GM20431 (cell line): ENCODE results near the gene NAT16.
"Not testable (repeated sequence)": the region's sequence is repeated elsewhere in the genome, so short reads cannot be mapped to it uniquely, and the experiment has no call there.

ENCODE experiments used
- in situ Hi-C: fragments of 300-500 bp; cut with MseI, MboI; formaldehyde crosslinking; loops from one replicate; pipeline ENCODE4 v1.15.0; 2020; ENCODE audit warnings: low sequenced_read_pairs; ENCODE audit not compliant: unreplicated experiment

Gene NAT16

DNA sequence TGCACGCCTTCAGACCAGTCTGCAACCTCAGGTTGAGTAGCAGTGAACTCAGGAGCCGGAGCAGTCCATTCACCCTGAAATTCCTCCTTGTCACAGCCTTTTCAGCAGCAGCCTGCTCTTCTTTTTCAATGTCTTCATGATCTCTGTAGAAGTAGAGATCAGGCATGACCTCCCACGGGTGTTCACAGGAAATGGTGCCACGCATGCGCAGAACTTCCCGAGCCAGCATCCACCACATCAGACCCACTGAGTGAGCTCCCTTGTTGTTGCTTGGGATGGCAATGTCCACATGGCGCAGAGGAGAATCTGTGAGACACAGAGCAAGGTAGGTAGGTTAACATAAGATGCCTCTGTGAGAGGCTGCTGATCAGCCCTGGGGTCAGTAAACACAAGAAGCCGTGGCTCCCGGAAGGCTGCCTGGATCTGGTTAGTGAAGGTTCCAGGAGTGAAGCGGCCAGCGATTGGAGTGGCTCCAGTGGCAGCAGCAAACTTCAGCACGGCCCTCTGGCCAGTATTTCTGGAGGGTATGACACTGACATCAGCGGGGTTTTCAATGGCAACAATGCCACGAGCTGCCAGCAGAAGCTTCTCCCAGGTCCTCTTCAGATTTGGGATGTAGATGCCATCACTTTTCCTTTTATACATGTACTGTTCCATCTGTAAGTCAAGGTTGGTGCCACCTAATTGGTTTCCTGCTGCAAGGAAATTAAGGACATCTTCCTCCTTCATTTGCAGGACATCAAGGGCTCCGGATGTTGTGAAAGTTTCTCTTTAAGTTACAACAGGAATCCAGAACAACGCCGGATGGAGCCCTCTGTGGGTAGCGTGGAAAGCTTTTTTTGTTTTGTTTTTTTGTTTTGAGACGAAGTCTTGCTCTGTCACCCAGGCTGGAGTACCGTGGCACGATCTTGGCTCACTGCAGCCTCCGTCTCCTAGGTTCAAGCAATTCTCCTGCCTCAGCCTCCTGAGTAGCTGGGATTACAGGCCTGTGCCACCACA is 23.9 kb upstream of the NAT16 start:
- in situ Hi-C loops: not testable (repeated sequence)

DNA sequence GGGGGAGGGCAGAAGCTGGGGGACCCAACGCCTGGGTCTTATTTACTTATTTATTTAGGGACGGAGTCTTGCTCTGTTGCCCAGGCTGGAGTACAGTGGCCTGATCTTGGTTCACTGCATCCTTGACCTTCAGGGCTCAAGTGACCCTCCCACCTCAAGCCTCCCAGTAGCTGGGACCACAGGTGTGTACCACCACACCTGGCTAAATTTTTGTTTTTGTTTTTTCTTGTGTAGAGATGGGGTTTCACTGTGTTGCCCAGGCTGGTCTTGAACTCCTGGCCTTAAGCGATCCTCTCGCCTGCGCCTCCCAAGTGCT is 22.5 kb upstream of the NAT16 start:
- in situ Hi-C loops: no loop called here

DNA sequence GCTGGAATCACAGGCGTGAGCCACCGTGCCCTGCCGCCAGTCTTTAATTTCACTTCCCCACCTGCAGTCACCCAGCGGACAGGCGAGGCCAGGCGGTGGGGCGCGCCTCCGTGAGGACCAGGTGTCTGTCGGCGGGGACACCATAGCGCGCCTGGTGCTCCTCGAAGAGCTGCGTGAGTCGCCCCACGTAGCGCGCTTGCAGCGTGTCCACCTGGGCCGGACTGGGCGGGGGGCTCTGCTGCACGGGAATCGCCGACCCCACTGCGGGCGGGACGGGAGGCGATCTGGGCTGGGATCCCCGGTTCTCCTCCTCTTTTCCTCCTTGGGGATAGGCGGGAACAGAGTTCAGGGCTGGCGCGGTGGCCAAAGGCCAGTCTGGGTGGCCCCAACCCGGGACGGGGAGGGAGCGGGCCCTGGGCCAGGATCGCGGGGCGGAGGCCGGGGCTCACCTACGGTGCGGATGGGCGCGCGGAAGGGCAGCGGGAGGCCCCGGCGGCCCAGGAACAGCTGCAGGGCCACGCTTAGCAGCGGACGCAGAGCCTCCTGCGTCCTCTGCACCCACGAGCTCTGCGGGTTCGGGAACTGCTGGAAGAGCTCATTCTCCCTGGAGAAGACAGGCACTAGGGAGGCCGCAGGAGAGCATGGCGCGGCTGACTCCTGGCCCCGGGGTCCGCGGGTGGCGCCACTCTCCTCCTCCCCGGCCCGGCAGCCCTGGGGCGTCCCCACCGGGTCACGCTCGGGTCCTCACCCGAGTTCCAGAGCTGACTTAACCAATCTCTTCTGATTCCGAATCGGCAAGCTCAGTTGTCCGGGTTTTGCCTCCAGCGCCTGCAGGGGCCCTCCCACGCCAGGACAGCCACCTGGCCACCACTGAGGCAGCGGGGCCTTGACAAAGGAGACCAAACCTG is 21.9 kb upstream of the NAT16 start:
- in situ Hi-C loops: no loop called here

DNA sequence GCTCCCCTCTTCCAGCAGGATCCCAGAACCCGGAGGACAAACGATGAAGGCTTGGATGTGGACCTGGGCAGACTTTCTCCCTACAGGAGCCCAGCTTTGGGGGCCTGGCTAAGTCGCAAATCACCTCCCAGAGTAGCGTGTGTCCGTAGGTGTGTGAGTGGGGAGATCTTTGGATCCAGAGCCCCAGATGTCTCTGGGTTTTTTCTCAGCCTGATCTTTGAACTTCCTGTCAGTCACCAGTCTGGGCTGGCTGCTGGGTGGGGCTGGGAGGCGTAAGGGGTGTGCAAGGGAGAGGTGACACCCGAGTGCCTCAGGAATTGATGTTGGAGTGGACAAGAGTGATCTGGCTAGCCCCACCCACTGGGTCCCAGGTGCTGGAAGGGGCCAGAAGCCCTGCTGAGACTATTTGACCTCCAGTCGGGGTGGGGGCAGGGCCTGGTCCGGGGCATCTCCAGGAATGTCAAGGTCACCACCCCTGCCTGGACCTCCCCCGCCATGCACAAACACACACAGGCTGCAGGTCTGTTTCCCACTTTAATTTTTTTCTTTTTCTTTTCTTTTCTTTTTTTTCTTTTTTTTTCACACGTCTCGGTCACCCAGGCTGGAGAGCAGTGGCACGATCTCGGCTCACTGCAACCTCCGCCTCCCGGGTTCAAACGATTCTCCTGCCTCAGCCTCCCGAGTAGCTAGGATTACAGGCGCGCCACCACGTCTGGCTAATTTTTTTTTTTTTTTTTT is 20.9 kb upstream of the NAT16 start, which contains the start of gene MOGAT3:
TSS of gene MOGAT3 (minus strand) at position 175 of the 738 bp plus-strand sequence. CDS start 182 bp downstream, outside the sequence.
- in situ Hi-C loops: no loop called here

DNA sequence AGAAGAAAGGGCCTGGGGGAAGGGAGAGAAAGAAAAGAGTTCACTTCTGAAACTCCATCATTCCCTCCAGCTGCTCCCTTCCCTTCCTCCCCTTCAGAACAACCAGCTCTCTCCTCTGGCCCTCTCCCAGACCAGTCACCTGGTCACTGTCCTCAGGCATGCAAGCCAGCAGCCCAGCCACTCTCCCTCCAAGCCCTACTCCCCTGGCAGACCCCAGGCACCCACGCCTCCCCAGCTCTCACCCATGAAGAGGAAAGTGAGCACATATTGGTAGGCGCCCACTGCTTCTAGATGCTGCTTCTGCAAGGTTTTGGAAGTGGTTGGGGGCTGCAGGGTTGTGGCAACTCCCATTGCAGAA is 20.4 kb upstream of the NAT16 start:
- in situ Hi-C loops: no loop called here

DNA sequence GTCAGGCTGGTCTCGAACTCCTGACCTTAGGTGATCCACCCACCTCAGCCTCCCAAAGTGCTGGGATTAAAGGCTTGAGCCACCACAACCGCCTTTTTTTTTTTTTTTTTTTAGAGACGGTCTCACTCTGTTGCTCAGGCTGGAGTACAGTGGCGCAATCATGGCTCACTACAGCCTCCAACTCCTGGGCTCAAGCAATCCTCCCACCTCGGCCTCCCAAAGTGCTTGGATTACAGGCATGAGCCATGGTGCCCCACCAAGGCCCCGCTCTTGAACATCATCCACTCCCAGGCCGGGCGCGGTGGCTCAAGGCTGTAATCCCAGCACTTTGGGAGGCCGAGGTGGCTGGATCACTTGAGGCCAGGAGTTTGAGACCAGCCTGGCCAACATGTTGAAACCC is 19.4 kb upstream of the NAT16 start:
- in situ Hi-C loops: not testable (repeated sequence)

DNA sequence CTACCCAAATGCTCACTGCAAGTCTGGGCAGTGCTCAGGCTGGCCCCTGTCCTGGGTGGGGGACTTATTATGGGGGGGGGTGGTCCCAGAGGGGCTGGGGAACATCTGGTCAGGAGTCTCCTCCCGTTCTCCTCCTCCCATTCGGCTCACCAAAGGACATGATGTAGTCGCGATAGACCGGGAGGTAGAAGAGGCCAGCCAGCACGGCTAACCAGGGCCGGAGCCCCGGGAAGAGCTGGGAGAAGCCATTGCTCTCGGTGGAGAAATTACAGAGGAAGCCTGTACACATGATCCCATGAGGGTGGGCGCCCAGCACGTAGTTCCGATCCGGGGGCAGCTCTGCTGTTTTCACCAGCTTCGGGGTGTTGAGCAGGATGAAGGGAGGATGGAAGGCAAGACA is 18.4 kb upstream of the NAT16 start:
- in situ Hi-C loops: no loop called here

DNA sequence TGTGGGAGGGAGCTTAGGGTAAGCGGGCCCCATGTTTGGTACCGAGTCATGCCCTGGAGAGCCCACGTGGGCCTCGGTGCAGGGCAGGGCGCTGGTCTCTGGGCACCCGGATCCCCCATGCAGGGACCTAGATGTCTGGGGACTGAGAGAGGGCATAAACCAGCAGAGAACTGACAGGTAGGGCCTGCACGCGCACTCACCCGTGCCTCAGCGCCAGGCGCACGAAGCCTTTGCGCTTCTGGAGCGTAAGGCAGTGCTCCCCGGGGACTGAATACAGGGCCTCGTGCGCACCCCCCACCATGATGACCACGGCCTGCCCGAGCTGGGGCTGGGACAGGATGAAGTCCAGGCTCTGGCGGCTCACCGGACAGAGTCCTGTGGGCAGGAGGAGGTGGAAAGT is 17.9 kb upstream of the NAT16 start:
- in situ Hi-C loops: no loop called here

DNA sequence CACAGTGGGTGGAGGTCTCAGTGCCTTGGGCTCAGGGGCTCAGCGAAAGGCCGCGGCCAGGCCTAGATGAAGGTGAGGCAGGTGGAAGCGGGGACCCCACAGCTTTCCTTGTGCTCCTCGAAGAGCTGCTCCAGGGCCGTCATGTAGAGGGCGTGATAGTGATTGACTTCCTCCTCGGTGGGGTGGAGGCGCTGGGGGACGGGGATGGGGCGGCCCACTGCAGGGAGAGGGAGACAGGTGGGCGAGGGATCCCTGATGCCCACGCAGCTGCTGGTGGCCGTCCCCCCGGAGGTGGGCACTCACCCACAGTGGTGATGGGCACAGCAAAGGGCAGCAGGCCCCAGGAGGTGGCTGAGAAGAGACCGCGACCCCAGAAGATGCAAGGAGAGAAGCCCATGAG is 15.8 kb upstream of the NAT16 start:
- in situ Hi-C loops: no loop called here

DNA sequence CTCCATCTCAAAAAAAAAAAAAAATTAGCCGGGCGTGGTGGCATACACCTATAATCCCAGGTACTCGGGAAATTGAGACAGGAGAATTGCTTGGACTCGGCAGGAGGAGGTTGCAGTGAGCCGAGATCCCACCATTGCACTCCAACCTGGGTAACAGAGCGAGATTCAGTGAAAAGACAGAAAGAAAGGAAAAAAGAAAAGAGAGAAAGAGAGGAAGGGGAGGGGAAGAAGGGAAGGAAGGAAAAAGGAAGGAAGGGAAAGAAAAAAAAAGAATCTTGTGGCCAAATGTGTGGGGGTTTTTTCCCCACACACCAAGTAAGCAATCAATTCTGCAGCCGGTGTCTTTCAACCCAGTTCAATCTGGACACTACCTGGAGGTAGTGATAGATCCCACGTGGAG is 9.0 kb upstream of the NAT16 start:
- in situ Hi-C loops: no loop called here

DNA sequence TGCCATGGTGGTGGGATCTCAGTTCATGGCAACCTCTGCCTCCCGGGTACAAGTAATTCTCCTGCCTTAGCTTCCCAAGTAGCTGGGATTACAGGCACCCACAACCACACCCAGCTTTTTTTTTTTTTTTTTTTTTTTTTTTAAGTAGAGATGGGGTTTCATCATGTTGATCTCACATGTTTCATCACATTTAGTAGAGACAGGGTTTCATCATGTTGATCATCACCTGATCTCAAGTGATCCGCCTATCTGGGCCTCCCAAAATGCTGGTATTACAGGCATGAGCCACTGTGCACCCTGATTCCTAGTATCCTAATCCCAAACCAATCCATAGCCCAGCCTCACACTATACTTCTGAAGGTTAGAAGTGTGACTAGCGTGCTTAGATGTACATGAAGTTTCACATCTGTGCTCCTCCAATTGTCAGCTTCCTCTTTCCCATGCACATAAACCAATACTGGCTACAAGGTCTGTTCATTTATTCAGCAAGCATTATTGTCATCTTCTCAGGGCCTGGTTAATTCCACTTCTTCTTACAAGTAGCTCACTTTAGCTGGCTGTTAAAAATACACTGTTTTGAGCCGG is 6.8 kb upstream of the NAT16 start:
- in situ Hi-C loops: no loop called here

DNA sequence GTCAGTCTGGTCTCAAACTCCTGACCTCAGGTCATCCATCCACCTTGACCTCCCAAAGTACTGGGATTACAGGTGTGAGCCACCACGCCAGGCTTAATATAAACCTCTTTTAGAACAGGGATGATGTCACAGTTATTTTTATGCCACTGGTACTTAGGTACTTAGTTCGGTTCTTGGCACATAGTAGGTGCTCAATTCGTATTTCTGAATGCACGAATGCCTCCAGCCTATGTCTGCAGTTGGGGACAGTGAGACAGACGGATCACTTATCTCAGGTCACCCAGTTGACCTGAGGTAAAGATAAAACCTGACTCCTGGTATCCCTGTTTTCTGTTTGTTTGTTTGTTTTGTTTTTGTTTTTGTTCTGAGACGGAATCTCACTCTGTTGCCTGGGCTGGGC is 6.1 kb upstream of the NAT16 start:
- in situ Hi-C loops: no loop called here

DNA sequence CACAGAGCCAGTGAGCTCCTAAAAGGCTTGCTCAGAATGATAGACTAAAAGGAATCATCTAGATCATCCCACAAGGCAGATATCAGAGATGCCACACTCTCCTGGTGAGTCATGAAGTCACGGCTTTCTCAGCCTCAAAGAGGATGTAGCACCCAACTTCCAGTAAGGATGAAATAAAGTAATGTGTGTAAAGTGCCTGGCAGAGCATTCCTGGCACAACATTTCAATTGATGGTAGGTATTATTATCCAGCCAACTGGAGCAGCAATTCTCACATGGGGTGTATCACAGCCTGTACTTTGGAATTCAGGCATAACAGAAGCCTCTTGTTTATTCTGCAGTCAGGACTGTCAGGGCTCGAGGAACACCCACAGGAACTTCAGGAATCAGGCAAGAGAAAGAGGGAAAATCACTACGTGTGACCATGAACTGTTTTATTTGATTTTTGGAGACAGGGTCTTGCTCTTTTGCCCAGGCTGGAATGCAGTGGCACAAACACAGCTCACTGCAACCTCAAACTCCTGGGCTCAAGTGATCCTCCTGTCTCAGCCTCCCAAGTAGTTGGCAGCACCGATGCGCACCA is 5.3 kb upstream of the NAT16 start:
- in situ Hi-C loops: no loop called here

DNA sequence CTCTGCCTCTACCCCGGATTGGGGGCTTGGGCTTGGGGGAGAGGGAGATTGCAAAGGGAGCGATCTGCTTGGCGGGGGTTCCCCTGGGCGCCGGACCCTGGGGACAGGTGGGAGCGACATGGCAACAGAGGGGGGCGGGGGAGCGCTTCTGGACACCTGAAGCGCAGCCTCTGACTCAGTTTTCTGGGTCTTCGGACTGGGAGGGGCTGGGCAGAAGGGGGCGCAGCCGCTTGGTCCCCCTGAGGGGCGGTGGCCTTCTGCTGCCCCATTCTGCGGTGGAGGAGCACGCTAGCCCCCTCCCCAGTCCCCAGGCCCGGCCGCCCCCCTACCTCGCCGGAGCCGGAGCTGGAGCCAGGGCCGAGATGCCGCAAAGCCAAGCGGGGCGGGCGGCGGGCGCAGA is 380 bp downstream of the NAT16 start:
- in situ Hi-C loops: no loop called here

DNA sequence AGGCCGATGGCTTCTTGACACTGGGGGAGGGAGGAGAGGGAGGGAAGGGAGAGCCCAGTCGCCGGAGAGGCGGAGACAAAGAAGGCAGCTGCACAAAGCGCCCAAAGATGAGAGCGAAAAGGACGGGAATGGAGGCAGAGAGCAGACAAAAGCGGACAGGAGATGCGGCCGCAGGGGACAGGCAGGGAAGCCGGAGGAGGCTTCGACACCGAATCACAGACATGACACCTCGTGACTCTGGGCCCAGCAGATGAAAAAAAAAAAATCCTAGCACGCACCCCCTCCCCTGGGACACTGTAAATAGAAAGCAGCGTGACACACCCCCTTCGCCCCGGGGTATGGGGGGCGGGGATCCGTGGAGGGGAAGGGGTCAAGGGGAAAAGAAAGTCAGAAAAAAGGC is 976 bp downstream of the NAT16 start:
- in situ Hi-C loops: no loop called here

DNA sequence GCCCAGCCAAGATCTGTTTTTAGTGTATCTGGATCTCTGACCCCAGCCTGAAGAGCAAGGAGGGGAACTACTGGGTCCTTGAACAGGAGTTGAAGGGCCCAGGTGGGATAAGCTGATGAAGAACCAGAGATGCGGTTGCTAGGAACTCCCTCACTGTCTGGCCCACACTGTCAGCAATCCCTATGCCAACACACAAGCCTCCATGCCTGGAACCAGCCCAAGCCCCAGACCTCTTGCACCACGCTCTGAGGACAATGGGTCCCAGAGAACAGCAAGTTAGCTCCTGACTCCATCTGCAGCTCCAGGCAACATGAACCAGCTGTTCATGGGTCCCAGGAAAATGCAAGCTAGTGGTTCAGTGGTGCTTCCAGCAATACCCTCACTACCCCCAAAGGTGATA is 2.4 kb downstream of the NAT16 start:
- in situ Hi-C loops: no loop called here

DNA sequence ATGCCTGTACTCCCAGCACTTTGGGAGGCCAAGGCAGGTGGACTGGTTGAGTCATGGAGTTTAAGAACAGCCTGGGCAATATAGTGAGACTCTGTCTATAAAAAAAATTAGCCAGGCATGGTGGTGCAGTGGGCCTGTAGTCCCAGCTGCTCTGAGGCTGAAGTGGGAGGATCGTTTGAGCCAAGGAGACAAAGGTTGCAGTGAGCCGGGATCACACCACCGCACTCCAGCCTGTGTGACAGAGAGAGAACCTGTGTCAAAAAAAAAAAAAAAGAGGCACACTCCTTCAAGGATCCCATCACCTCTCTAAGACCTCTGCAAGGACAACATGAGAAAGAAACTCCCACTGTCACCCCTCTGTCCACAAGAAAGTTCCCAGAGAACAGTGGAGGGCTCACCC is 4.4 kb downstream of the NAT16 start:
- in situ Hi-C loops: no loop called here

DNA sequence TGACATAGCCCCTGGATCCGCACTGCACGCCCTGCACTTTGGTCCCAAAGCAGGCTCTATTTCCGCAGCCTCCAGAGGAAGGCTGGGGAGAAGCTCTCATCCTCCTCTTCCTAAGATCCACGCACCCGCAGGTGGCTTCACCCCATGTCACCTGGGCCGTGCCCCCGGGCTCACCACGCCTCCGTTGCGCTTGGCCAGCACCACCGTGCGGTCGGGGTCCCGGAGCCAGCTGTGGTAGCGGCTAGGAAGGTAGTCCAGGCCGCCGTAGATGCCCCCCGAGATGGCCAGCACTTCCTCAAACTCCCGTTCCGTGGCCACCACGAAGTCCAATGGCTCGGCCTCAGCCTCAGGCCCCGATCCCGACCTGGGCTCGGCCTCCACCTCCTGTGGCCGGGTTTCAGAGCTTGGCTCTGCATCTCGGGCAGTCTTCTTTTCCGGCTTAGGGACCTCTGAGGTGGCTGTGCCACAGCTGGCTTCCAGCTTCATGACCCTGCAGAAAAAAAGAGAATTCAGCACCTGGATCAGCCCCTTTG is 5.7 kb downstream of the NAT16 start:
- in situ Hi-C loops: no loop called here

DNA sequence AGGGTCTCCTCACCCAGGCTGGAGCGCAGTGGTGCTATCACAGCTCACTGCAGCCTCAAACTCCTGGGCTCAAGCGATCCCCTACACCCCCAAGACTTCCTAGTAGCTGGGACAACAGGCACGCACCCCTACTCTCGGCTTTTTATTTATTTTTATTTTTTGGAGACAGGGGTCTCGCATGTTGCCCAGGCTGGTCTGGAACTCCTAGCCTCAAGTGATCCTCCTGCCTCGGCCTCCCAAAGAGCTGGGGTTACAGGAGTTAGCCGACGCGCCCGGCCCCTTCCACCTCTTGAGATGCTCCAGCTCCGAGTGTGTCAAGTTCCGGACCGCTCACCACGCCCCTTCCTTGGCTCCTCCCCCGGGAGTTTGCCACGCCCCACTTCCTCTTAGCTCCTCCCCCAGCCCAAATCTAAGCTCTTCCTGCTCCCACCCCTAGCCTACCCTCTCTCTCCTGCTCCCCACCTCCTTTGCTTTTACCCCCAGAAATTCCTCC is 6.3 kb downstream of the NAT16 start:
- in situ Hi-C loops: no loop called here
